GM13976 (cell line): ENCODE data around the gene DICER1.
A peak's percentile ranks its signal among the peaks of the same experiment; 100 is the strongest.

Experiments used
- DNase-seq: peaks from one replicate; pipeline ENCODE4 v3.0.0; 2012; ENCODE audit warnings: low spot score
- in situ Hi-C: fragments of 300-500 bp; cut with MboI; formaldehyde crosslinking; loops from one replicate; pipeline ENCODE4 v1.12.0; 2022; ENCODE audit warnings: low sequenced_read_pairs, mixed read lengths, inconsistent platforms; ENCODE audit not compliant: unreplicated experiment
- TF ChIP-seq, protein P1 (sequence below): IDR thresholded peaks from 2 replicates; pipeline ENCODE4 v1.5.1; 2012; ENCODE audit warnings: borderline replicate concordance, mild to moderate bottlenecking; ENCODE audit not compliant: insufficient read depth; ENCODE audit errors: extremely low read depth, missing control alignments, control extremely low read depth

DICER1 gene

DNA sequence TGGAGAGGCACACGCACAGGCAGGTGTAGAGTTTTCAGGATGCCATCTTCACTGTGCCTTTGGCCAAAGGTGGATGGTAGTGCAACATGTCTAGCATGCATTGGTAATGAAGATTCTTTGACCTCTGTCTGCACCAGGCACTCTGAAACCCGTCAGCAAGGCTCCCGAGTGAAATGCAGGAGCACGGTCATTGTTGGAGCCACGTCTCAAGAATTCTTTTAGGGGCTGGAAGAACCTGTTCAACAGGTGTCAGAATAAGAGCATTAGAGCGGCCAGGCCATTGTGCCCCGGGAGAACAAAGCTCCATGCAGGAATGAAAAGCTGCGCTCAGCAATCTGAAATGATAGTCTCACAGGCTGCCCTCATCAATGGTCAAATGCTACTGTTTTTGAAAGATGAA is 40.2 kb upstream of the DICER1 start:
- TF ChIP-seq, protein P1, sequence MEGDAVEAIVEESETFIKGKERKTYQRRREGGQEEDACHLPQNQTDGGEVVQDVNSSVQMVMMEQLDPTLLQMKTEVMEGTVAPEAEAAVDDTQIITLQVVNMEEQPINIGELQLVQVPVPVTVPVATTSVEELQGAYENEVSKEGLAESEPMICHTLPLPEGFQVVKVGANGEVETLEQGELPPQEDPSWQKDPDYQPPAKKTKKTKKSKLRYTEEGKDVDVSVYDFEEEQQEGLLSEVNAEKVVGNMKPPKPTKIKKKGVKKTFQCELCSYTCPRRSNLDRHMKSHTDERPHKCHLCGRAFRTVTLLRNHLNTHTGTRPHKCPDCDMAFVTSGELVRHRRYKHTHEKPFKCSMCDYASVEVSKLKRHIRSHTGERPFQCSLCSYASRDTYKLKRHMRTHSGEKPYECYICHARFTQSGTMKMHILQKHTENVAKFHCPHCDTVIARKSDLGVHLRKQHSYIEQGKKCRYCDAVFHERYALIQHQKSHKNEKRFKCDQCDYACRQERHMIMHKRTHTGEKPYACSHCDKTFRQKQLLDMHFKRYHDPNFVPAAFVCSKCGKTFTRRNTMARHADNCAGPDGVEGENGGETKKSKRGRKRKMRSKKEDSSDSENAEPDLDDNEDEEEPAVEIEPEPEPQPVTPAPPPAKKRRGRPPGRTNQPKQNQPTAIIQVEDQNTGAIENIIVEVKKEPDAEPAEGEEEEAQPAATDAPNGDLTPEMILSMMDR, result no peak
- in situ Hi-C loops, result loop anchor here (25.0 kb wide), 1 partner anchor 510 kb away; no protein-coding TSS in a partner anchor
- no peak for DNase-seq

DNA sequence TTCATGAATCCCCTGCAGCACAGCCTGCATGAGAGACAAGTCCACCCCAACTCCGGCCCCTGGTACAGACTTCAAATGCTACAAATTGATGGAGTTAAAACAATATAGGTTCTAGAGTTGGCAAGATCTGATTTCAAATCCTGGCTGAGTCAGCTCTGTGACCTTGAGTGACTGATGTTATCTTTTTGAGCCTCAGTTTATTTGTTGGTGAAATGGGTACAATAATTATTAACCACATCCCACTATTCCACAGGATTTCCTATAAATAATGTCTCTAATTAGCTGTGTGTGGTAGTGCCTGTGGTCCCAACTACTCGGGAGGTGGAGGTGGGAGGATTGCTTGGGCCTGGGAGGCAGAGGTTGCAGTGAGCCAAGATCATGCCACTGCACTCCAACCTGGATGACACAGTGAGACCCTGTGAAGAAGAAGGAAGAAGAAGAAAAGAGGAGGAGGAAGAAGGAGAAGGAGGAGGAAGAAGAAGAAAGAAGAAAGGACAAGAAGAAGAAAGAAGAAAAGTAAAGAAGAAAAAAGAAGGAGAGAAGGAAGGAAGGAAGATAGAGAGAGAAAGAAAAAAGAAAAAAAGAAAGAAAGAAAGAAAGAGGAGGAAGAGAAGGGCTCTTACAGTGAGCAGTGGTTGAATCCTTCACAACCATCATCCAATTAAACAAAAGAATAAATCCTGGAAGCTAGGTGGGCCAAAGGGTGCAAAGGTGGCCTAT is 39.7 kb upstream of the DICER1 start:
- in situ Hi-C loops, result loop anchor here (25.0 kb wide), 1 partner anchor 510 kb away; no protein-coding TSS in a partner anchor
- TF ChIP-seq, protein P1, result no peak
- DNase-seq, result no peak

DNA sequence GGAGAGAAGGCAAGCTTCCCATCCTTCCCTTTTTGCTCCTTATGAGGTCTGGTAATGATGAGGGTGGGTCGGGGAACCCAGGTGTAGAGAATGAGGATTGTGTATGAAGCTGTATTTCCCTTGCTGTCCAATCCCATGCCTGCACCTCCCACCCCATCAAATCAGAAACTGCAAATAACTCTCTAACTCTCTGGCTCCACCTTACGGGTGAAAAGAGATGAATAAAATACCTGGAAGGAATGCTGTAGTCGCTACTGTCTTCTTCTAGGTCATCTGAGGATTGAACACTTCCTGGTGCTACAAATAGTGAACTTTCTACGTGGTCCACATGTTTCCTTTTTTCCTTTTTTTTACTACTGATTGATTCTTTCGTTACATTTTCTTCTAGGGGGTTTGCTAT is 38.9 kb upstream of the DICER1 start:
- in situ Hi-C loops, result loop anchor here (25.0 kb wide), 1 partner anchor 509 kb away; no protein-coding TSS in a partner anchor
- DNase-seq, result peak; percentile 74
- TF ChIP-seq, protein P1, result peak; percentile 10

DNA sequence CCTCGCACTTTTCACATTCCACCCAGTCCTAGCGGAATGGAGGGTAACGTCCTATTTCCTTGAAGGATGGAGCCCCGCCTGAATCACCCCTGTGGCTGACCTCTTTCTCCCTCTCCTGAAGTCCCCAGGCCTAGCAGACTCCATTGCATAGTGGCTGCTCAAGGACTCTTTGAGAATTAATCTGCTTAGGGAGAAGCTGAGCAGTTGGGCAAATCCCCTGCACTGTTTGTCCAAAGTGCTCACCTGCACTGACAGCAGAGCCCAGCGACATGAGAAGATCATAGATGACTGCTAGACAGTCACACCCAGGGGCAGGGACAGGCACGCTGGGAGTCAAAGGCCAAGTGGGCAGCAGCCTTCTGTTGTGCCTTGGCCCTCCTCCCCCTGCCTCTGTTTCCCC is 37.7 kb upstream of the DICER1 start:
- DNase-seq, result no peak
- TF ChIP-seq, protein P1, result no peak
- in situ Hi-C loops, result loop anchor here (25.0 kb wide), 1 partner anchor 508 kb away; no protein-coding TSS in a partner anchor

DNA sequence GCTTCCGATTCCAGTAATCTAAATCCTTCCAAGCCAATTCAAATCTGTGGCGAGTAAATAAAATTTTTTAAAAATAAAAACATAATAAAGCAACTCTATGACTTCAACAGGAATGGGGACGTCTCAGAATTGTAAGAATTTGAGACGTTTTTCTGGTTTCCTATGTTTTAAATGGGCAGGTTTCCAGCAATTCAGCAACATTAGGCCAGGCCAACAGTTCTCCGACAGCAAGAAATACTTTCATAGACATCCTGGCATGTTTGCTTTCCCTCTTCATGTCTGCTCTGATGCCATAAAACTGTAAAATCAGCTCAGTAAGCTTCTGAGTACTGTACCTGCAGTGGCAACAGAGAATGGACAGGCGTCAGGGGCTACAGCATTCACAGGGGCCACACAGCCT is 35.8 kb upstream of the DICER1 start:
- DNase-seq, result no peak
- in situ Hi-C loops, result loop anchor here (25.0 kb wide), 1 partner anchor 506 kb away; no protein-coding TSS in a partner anchor
- TF ChIP-seq, protein P1, result no peak

DNA sequence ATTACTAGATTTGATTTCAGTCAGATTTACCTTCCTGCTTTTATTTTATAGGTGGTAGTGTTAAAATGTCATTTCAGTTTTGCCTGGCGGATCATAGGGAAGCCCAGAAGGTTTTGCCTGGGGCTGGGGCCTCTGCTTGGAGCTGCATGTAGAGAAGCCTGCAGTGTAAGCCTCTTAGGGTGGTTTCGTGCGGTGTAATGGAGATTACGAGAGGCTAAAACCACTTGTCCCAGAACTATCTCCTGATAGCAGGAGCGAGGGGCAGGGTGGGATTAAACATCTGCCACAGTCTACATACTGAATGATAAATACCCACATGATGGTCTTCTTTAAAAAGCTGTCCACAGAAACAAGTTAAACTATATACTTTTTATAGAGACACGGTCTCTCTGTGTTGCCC is 35.0 kb upstream of the DICER1 start:
- no peak for DNase-seq
- TF ChIP-seq, protein P1, result no peak
- in situ Hi-C loops, result loop anchor here (25.0 kb wide), 1 partner anchor 505 kb away; no protein-coding TSS in a partner anchor
